GM19238 (cell line): Measurements from ENCODE around the gene CFH.
"Not testable (repeated sequence)": the region's sequence is repeated elsewhere in the genome, so short reads cannot be mapped to it uniquely, and the experiment has no call there.

Experiments used
- DNase-seq: peaks from one replicate; pipeline ENCODE4 v3.0.0; 2011; ENCODE audit warnings: low spot score; ENCODE audit not compliant: insufficient read length

Gene CFH

GRCh38 chr1:196765019-196765740, 113.3 kb downstream of the CFH start:
- DNase-seq: not testable (repeated sequence)

- not testable (repeated sequence) for DNase-seq
These were observed 118.0 kb downstream of the CFH start for GRCh38 chr1:196769823-196770222.

- DNase-seq: no peak
These were observed 121.9 kb downstream of the CFH start for GRCh38 chr1:196773713-196774112.

GRCh38 chr1:196774175-196774574, 122.3 kb downstream of the CFH start:
- DNase-seq: no peak

- DNase-seq: no peak
These were observed 122.8 kb downstream of the CFH start, which contains the start of gene CFHR3 for GRCh38 chr1:196774603-196775002. CFHR3 (plus strand) TSS chr1:196774840; CDS start chr1:196774887, 47 bp downstream.

- DNase-seq: no peak
These were observed 125.8 kb downstream of the CFH start for GRCh38 chr1:196777603-196778002.

GRCh38 chr1:196779093-196779492, 127.2 kb downstream of the CFH start:
- DNase-seq: no peak

GRCh38 chr1:196791252-196791651, 139.4 kb downstream of the CFH start:
- DNase-seq: not testable (repeated sequence)

- not testable (repeated sequence) for DNase-seq
These were observed 142.3 kb downstream of the CFH start for GRCh38 chr1:196794103-196794502.
